Measurements from ENCODE around the gene SEMA3E.
"Not testable (repeated sequence)": the region's sequence is repeated elsewhere in the genome, so short reads cannot be mapped to it uniquely, and the experiment has no call there.

The SEMA3E gene

DNA sequence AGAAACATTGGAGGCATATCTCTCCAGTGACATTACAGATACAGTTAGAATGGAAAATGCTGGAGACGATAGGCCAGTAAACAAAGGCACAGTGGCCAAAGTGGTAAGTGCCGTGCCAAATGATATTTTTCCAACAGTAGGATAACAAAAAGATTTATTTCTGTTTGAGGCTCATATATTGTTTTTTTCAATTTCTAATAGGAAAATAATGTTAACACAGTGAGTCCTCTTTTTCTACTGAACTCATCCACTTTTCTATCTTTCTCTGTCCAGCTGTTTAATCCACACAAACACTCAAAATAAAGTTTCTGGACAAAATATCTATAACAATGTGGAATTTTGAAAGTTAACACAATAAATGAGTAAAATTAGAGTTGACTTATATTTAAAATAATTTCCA, 201.3 kb downstream of the SEMA3E start:
- no peak for DNase-seq

- DNase-seq: no peak
These were observed 202.8 kb downstream of the SEMA3E start for GRCh38 chr7:83446102-83446669.

DNA sequence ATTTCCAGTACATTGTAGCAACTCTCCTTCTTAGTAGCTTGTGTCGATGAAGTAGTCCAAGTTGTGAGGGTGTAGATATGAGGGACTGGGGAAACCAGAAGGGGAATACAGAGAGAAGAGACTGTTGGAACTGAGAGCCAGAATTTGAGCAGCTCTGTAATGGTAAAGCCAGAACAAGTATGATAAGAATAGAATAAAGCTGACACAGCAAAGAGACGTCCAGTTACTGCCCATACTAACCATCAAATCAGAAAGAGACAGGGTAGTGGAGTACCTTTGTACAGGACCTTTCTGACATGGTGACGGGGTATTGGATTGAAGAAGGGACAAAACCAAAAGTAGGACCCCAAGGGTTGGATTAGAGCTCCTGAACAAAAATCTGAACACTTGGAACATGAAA, 206.0 kb downstream of the SEMA3E start:
- DNase-seq: no peak

GRCh38 chr7:83439026-83439425, 209.9 kb downstream of the SEMA3E start:
- no peak for DNase-seq

- DNase-seq: not testable (repeated sequence)
These were observed 218.7 kb downstream of the SEMA3E start for GRCh38 chr7:83430289-83430688.

DNA sequence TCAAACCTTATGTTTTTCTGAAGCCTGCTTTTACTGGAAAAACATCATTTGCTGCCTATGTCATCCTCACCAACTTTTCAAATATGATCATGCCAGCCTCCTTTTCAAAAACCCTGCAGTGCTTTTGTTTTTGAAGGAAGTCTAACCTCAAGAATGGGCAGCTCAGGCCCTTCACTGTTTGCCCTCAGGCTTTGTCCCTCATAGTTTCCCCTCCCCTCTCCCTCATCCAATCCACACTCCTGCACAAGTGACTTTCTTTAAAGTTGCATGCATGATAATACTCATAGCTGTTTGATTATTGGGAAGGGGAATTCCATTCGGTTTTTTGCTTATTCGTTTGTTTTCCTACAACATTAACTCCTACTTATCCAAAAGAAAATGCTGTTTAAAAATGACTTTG, 219.4 kb downstream of the SEMA3E start:
- no peak for DNase-seq

- DNase-seq: no peak
These were observed 221.1 kb downstream of the SEMA3E start for GRCh38 chr7:83427884-83428283.

DNA sequence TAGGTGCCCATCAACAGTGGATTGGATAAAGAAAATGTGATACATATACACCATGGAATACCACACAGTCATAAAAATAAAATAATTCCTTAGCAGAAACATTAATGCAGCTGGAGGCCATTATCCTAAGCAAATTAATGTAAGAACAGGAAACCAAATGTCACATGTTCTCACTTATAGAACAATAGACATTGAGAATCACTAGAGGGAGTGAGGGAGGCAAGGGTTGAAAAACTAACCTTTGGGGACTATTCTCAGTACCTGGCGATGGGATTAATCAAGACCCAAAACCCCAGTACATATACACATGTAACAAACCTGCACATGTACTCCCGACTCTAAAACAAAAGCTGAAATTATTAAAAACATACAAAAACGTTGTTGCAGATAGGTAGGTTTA, 222.6 kb downstream of the SEMA3E start:
- no peak for DNase-seq

GRCh38 chr7:83419013-83419412, 229.9 kb downstream of the SEMA3E start:
- no peak for DNase-seq

DNA sequence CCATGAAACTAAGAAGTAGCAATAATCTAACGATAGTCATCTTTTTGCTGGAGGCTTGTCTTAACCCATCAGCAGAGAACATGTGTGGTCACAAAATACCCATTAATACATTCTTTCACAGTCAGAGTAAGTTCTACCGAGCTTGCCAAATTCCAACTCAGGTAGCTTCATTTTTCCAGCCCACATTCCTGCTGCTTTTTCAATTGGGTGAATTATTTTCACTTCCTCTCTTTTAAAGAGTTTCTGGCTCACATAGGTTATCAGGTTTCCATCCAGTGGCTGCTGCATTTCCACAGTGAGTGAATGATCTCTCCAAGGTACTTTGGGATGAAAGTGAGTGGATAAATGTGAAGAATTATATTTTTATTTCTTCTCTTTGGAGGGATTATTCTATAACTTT, 233.1 kb downstream of the SEMA3E start:
- no peak for DNase-seq

DNA sequence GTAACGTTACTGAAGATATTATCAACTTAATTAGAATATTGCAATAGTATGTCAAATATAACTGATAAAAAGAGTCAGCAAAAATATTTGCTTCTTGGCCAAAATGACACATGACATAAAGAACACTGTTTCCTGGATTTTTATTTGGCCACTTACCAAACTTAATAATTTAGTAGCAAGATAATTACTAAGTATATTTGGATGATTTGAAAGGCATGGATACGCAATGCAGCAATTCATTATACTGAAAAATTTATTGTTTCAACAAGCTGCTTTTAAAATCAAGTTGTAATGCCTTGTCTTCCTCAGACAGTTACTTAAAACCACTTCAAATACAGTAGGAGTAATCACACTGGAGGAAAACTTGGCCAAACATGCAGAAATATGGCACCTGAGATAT, 234.0 kb downstream of the SEMA3E start:
- no peak for DNase-seq

DNA sequence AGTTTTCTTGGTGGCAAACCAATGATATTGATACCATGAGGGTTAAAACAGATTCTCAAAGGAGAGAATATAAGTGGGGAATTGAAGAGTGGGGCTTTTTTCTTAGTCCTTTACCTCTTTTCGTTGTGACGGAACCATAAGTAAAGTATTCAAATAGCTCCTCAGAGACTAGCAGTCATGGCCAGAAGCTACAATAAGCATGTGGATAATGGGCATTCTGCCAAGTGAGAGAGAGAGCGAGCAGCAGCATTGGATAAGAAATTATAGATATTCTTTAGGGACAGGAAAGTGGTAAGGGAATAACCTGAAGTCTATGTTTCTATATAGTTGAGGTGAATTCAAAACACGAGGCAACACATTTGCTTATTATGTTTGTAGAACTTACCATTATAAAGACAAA, 235.1 kb downstream of the SEMA3E start:
- no peak for DNase-seq

DNA sequence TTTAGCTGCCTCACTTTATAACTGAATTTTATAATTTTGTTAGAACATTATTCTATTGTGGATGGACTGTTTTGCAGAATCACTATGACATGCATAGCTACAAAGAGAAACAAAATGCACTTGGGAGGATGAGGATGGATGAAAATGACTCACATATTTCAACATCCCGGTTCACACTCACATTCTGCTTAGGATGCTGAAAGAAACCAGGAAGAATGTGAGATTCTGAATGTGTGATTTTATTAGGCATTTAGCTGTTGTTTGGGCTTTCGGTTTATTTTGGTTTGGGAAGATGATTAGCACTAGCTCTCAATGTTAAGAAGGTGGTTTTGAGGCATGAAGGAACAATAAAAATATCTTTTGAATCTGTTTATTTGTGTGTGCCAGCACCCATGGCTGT, 235.5 kb downstream of the SEMA3E start:
- DNase-seq: no peak

GRCh38 chr7:83410989-83411591, 237.8 kb downstream of the SEMA3E start:
- no peak for DNase-seq

DNA sequence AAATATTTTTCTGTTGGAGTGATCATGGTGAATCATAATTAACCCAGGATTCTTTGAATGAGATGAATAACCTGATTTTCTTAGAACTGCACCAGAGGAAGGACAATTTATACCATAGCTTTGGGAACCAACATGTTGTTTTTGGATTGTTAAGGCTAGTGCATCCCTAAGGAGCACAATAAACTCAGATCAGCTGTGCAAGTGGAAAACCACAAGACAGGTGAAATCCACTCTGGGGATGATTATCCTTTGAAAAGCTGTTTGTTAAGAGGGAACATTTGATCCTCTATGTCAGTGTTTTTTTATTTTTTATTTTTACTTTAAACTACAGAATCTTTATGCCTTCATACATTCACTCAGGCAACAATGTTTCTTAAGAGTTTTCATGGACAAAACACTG, 254.2 kb downstream of the SEMA3E start:
- no peak for DNase-seq

- DNase-seq: no peak
These were observed 260.5 kb downstream of the SEMA3E start for GRCh38 chr7:83388436-83388835.

DNA sequence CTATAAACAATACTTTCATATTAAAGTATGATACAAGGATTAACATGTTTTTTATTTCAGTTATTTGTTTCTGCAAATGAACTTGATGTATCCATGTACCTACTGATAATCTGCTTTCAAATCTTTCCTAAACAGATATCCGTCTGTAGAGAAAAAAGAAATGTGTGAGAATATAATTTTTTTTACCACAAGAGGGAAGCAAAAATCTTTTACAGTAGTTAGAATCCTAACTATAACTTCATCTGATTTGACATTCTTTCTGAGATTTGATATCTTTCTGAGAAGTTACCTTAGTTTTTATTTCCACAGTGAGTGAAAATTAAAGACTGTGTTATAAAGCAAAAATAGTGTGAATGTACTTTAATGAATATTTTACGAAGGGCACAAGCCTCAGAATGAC, 282.3 kb downstream of the SEMA3E start:
- DNase-seq: no peak

DNA sequence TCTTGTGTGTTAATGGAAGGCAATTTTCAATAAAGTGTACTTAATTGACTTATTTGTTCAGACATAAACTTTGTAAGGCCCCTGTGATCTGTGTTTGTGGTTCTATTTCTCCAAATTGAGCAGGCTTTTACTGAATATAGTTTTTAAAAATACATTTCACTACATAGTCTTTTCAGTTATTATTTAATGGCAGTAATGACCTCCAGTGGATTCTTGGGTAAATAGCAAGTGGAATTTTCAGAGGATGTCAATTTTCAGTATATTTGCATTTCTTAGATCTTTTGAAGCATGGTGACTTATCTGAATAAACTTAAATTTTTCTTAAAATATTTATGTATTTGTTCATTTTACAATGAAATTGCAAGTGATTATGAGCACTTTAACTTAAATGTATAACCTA, 283.2 kb downstream of the SEMA3E start:
- no peak for DNase-seq

DNA sequence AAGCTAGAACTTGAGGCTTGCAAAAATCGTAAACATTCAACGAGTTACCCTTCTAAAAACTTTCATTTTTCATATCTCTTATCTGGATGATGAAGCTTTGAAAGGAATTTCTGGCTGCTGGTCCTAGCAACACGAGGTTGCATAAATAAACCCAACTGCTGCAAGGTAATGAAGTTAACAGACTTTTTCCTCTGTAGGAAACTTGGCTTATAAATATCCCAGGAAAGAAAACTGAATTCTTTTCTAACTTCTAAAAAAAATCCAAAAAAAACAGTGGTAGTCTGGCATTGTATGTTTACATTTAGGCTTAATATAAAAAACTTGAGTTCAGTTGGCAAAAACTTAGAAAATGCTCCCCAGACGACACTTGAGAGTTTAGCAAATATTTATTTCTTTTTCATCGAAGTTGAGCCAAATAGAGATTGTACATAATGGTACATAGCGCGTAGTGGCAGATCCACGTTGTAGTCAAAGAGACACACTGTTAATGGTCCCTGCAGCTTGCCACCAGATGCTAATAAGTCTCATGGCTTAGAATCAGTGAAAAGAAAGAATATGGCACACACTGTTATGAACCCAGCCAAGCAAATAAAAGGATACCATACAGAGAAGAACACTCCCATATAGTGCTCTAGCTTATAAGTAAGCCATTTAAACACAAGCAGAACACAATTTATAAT, 285.9 kb downstream of the SEMA3E start:
- DNase-seq: no peak

GRCh38 chr7:83359108-83359507, 289.8 kb downstream of the SEMA3E start:
- DNase-seq: no peak

DNA sequence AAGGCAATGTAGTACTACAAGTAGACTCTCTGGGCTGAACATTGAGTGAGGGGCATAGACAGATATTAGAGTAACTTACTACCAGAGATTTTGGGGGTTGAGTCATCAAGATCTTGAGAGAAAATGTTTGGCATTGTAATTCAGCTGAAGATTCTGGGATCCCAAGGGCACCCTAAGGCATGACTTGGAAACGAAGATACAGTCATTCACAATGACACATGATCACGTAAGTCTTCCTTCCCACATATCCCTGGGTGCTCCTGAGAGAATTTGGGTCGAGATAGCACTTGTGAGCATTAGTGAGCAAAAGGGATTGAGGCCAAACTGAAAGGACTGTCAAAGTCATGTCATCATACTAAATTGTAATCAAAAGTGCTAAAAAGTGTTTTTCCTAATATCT, 293.8 kb downstream of the SEMA3E start:
- DNase-seq: no peak

DNA sequence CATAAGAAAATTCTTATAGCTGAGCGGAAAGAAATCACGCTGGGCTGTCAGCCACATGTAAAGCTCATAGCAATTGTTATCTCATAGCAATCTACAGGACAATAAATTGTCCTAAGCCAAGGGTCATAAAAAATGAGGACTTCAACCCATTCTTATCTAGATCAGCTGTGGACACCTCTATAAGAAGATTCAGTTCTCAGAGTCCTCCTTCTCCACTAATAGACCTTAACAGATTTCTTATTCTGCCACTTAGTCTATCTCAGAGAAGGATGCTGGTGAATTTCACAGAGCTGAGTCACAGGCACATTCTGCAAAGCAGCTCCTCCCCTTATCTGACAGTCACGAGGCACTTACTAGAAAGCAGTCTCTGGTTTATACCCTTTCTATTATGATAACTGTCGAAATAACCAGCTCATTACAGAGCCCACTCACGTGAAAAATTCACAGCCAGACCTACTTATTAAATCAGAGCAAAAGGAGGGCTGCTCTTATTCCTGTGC, 300.9 kb downstream of the SEMA3E start:
- DNase-seq: no peak

GRCh38 chr7:83339907-83340306, 309.0 kb downstream of the SEMA3E start:
- DNase-seq: no peak

DNA sequence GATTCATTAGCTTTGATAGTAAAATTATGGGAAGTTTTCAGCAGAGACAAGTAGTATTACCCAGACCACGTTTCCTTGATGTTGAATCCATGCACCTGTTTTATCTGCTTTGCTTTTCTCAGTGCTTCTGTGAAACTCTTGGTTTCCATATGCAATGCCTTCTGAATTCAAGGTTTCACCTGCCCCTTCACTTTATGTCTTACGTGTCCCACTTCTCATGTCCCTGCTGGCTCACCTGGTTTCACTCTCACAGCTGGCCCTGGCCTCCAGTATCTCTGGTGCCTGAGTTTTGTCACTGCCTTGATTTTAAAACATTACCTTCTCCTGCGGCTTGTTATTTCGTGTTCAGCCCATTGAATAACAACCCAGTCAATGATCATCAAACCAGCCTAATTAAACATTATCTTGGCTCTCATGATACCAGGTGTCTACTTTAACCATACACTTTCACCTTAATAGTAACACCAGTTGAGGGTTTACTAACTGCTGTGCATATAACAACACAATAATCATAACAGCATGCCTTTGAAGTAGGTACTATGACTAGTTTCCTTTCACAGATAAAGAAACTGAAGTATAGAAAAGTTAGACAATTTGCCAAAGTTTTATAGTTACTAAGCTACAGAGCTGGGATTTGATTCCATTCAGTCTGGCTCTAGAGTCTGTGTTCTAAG, 310.5 kb downstream of the SEMA3E start:
- no peak for DNase-seq
